ENCODE results near the gene NDUFV2. TPM values are rescaled to one million over a fixed set of nuclear protein-coding genes. Genes with fewer than 3 reads are reported as not detected.

NDUFV2 gene
- total RNA-seq, 2 experiments from 2014 or later = 230 to 231 TPM

DNA sequence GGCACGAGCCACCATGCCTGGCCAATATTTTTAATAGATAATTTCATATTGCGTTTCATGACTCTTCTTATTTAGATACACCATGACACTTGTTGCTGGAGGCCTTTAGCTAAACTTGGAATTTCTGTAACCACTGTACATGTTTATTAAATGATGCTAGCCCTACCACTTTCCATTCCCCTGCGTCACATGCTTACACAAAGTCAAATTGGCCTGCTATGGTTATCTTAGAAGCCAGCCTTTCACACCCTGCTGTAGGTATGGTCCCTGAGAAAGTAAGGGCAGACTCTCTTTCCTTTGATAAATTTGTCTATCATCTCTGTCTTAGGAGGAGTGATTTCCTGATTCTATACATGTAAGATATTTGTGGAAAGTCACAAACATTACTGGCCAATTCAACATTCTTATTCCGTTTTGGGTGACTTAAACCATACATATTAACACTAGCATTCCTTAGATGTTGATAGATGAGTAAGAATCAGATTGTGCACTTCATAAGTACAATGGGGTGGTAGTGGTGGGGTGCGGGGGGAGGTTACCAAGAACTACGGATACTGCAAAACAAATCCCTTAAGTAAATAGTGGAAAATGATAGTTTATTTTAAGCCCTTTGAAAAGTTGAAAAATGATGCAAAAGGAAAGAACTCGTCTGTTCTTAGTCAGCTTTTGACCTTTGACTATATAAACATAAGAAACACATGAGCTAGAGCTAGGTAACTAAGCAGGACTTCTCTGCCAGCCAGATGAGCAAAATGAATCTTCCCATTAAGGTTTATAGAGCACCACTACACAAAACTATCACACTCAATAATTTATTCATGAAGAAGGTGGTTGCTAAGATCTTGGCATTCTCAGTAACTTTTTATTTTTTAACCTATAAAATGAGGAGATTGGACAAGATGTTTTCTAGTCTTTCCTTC, 7.9 kb upstream of the NDUFV2 start:
- Mint-ChIP-seq H3K4me1 (ENCODE audit: low read depth) (peaks cover 61% of the 10 kb centered on the region), H3K36me3 (ENCODE audit: low read depth) (no peaks in the 10 kb centered on the region), H3K4me3 (peak overlapping the region; percentile 64), H3K27me3 (no peaks in the 10 kb centered on the region), H3K27ac (peak overlapping the region; percentile 80), H3K9me3 (no peaks in the 10 kb centered on the region)
- intact Hi-C loops (cut with DNase I, micrococcal nuclease) = no loop called here
- H3K27me3 ChIP-seq (ENCODE audit: control insufficient read depth in 1 of 2, insufficient read depth in 2 of 2, low read length in 2 of 2) = no peaks in the 10 kb centered on the region
- no peaks in the 10 kb centered on the region for H3K9me3 ChIP-seq (ENCODE audit: control insufficient read depth in 1 of 2, insufficient read depth in 1 of 2, low read length in 2 of 2)
- no peaks in the 10 kb centered on the region for H3K36me3 ChIP-seq (ENCODE audit: insufficient read depth, low read length)
- TF ChIP-seq, protein P1, sequence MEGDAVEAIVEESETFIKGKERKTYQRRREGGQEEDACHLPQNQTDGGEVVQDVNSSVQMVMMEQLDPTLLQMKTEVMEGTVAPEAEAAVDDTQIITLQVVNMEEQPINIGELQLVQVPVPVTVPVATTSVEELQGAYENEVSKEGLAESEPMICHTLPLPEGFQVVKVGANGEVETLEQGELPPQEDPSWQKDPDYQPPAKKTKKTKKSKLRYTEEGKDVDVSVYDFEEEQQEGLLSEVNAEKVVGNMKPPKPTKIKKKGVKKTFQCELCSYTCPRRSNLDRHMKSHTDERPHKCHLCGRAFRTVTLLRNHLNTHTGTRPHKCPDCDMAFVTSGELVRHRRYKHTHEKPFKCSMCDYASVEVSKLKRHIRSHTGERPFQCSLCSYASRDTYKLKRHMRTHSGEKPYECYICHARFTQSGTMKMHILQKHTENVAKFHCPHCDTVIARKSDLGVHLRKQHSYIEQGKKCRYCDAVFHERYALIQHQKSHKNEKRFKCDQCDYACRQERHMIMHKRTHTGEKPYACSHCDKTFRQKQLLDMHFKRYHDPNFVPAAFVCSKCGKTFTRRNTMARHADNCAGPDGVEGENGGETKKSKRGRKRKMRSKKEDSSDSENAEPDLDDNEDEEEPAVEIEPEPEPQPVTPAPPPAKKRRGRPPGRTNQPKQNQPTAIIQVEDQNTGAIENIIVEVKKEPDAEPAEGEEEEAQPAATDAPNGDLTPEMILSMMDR (IDR thresholded peaks at IDR 0.05) = no peak
- CTCF ChIA-PET = interaction anchor here (1.7 to 2.4 kb wide), 3 partner anchors 12 to 53 kb away, joined by 4 to 7 read pairs (median 7); no protein-coding TSS in a partner anchor
- no peak for ATAC-seq (ENCODE audit: poor library complexity)
- POLR2A ChIA-PET = interaction anchor here (0.8 to 35.5 kb wide), 3 partner anchors 12 to 40 kb away, joined by 4 to 914 read pairs (median 6); partner anchors contain the start of gene ANKRD12
- DNase-seq = peak in 4 of 14 experiments; percentile 18 to 33 (median 30)
- H3K27ac ChIP-seq (ENCODE audit: low read depth in 1 of 2, low read length in 2 of 2) = peak overlapping the region; percentile 33 to 74
- peaks cover 53% of the 10 kb centered on the region for H3K4me1 ChIP-seq (ENCODE audit: insufficient read depth, low read length)
- no peak overlapping the region for H3K4me3 ChIP-seq (ENCODE audit: low read length)

DNA sequence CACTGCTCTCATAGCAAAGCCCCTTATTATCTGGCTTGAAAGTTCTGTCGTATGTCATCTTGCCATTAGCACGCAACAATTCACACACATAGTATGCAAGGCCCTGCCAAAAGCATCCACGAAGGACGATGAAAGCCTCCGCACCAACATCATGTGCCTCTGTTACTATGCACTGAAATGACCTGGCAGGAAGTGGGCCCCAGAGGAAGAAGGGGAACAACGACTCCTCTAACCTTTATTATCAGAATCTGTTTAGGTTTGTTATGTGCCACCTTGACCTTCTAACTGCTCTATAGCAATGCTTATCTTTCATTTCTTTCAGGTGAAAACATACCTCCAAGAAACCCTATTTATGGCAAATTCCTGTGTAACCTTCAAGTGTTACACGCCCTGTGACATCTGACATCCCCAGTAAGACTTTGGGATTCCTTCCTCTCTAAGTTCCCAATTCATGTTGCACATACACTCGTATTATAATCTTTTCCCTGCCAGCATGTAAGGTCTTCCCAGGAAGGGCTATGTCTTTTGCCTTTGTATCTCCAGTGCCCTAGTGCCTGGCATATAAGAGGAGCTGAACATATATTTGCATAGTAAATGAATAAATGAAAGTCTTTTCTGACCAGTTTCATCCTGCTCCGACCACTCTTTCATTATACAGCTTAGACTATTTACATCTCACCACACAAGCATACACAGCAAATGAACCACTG, 7.0 kb upstream of the NDUFV2 start:
- Histone ChIP-seq H3K4me3 (ENCODE audit: low read length) (peak overlapping the region; percentile 4), H3K9me3 (ENCODE audit: control insufficient read depth in 1 of 2, insufficient read depth in 1 of 2, low read length in 2 of 2) (no peaks in the 10 kb centered on the region), H3K27me3 (ENCODE audit: control insufficient read depth in 1 of 2, insufficient read depth in 2 of 2, low read length in 2 of 2) (no peaks in the 10 kb centered on the region), H3K4me1 (ENCODE audit: insufficient read depth, low read length) (peaks cover 45% of the 10 kb centered on the region), H3K36me3 (ENCODE audit: insufficient read depth, low read length) (no peaks in the 10 kb centered on the region), H3K27ac (ENCODE audit: low read depth in 1 of 2, low read length in 2 of 2) (peak overlapping the region; percentile 33 to 74)
- Mint-ChIP-seq H3K27ac (peak overlapping the region; percentile 80), H3K4me1 (ENCODE audit: low read depth) (peaks cover 59% of the 10 kb centered on the region), H3K4me3 (peak overlapping the region; percentile 64), H3K27me3 (no peaks in the 10 kb centered on the region), H3K36me3 (ENCODE audit: low read depth) (no peaks in the 10 kb centered on the region), H3K9me3 (no peaks in the 10 kb centered on the region)
- peak in 11 of 14 experiments; percentile 29 to 82 (median 47) for DNase-seq
- peak; percentile 55 for ATAC-seq (ENCODE audit: poor library complexity)
- intact Hi-C loops (cut with DNase I, micrococcal nuclease) = no loop called here
- TF ChIP-seq, protein P1 (IDR thresholded peaks at IDR 0.05) = no peak
- ChIA-PET POLR2A (interaction anchor here (0.7 to 35.5 kb wide), 4 partner anchors 13 to 39 kb away, joined by 6 to 914 read pairs (median 11); partner anchors contain the start of gene ANKRD12), CTCF (interaction anchor here (0.7 to 2.4 kb wide), 4 partner anchors 13 to 52 kb away, joined by 3 to 7 read pairs (median 6); no protein-coding TSS in a partner anchor)

DNA sequence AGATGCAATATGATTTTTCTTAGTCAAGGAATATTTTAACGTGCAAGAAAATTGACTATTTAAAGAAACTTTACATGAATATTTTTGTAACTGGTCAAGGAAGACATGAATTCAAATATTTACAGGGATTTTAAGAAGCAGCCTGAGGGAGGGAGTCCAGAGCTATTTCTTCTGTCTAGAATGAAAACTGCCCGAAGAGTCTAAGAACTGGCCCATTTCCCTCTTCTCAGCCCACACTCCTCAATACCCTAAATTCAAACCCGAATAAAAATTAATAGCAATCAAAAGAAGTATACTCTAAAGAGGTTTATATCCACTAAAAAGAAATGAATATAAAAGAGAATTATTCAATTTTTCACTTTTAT, 6.5 kb upstream of the NDUFV2 start:
- peak overlapping the region; percentile 33 to 74 for H3K27ac ChIP-seq (ENCODE audit: low read depth in 1 of 2, low read length in 2 of 2)
- H3K4me3 Mint-ChIP-seq = peak overlapping the region; percentile 64
- H3K27me3 Mint-ChIP-seq = no peaks in the 10 kb centered on the region
- no peak overlapping the region for H3K4me3 ChIP-seq (ENCODE audit: low read length)
- H3K9me3 Mint-ChIP-seq = no peaks in the 10 kb centered on the region
- no peak for ATAC-seq (ENCODE audit: poor library complexity)
- no peaks in the 10 kb centered on the region for H3K36me3 ChIP-seq (ENCODE audit: insufficient read depth, low read length)
- no peaks in the 10 kb centered on the region for H3K36me3 Mint-ChIP-seq (ENCODE audit: low read depth)
- no peak for DNase-seq
- intact Hi-C loops (cut with DNase I, micrococcal nuclease) = no loop called here
- no peaks in the 10 kb centered on the region for H3K9me3 ChIP-seq (ENCODE audit: control insufficient read depth in 1 of 2, insufficient read depth in 1 of 2, low read length in 2 of 2)
- H3K27ac Mint-ChIP-seq = peak overlapping the region; percentile 80
- TF ChIP-seq, protein P1 (IDR thresholded peaks at IDR 0.05) = no peak
- no peaks in the 10 kb centered on the region for H3K27me3 ChIP-seq (ENCODE audit: control insufficient read depth in 1 of 2, insufficient read depth in 2 of 2, low read length in 2 of 2)
- POLR2A ChIA-PET = interaction anchor here (0.7 to 35.5 kb wide), 4 partner anchors 13 to 39 kb away, joined by 6 to 914 read pairs (median 11); partner anchors contain the start of gene ANKRD12
- CTCF ChIA-PET = interaction anchor here (0.7 to 2.4 kb wide), 4 partner anchors 13 to 52 kb away, joined by 3 to 7 read pairs (median 6); no protein-coding TSS in a partner anchor
- H3K4me1 Mint-ChIP-seq (ENCODE audit: low read depth) = peaks cover 57% of the 10 kb centered on the region
- peaks cover 40% of the 10 kb centered on the region for H3K4me1 ChIP-seq (ENCODE audit: insufficient read depth, low read length)
